HG03066 (cell line): Measurements from ENCODE around the gene ARHGAP45.

Source experiments
- ATAC-seq: cut with Tn5 transposase; IDR thresholded peaks from one replicate; pipeline ENCODE4 v1.9.1; 2021; ENCODE audit warnings: low read depth; ENCODE audit not compliant: unreplicated experiment

ARHGAP45 gene

GRCh38 chr19:1039646-1040475, 27.1 kb upstream of the ARHGAP45 start, which contains the start of gene ABCA7:
Gene ABCA7, plus strand, starts transcription at chr19:1040107. Its CDS starts 1,255 bp downstream, at chr19:1041362.
- ATAC-seq: peak; percentile 74

- no peak for ATAC-seq
These were observed 26.3 kb upstream of the ARHGAP45 start for GRCh38 chr19:1040476-1041271.

- no peak for ATAC-seq
These were observed 25.6 kb upstream of the ARHGAP45 start for GRCh38 chr19:1041272-1041834.

GRCh38 chr19:1041835-1042685, 24.9 kb upstream of the ARHGAP45 start:
- no peak for ATAC-seq

GRCh38 chr19:1042689-1043511, 24.1 kb upstream of the ARHGAP45 start:
- ATAC-seq: no peak

- no peak for ATAC-seq
These were observed 21.7 kb upstream of the ARHGAP45 start for GRCh38 chr19:1045247-1045603.

- no peak for ATAC-seq
These were observed 20.8 kb upstream of the ARHGAP45 start for GRCh38 chr19:1046117-1046626.

GRCh38 chr19:1046836-1047695, 19.9 kb upstream of the ARHGAP45 start:
- ATAC-seq: no peak

GRCh38 chr19:1047696-1048147, 19.2 kb upstream of the ARHGAP45 start:
- no peak for ATAC-seq

GRCh38 chr19:1049106-1049505, 17.9 kb upstream of the ARHGAP45 start:
- no peak for ATAC-seq

- ATAC-seq: no peak
These were observed 17.2 kb upstream of the ARHGAP45 start for GRCh38 chr19:1049800-1050199.

- no peak for ATAC-seq
These were observed 15.8 kb upstream of the ARHGAP45 start for GRCh38 chr19:1050989-1051788.

- no peak for ATAC-seq
These were observed 15.2 kb upstream of the ARHGAP45 start for GRCh38 chr19:1051791-1052190.

GRCh38 chr19:1052349-1052975, 14.5 kb upstream of the ARHGAP45 start:
- no peak for ATAC-seq

- no peak for ATAC-seq
These were observed 13.5 kb upstream of the ARHGAP45 start for GRCh38 chr19:1053176-1054101.
